GM19023 (cell line): ENCODE results near the gene PLAAT5.
"Not testable (repeated sequence)": the region's sequence is repeated elsewhere in the genome, so short reads cannot be mapped to it uniquely, and the experiment has no call there.

Source experiments
- ATAC-seq: cut with Tn5 transposase; IDR thresholded peaks from one replicate; pipeline ENCODE4 v1.9.1; 2021; ENCODE audit warnings: mild to moderate bottlenecking, moderate library complexity; ENCODE audit not compliant: unreplicated experiment

PLAAT5 gene

GRCh38 chr11:63489879-63490278 lies 1.1 kb downstream of the PLAAT5 start:
- ATAC-seq = no peak

DNA sequence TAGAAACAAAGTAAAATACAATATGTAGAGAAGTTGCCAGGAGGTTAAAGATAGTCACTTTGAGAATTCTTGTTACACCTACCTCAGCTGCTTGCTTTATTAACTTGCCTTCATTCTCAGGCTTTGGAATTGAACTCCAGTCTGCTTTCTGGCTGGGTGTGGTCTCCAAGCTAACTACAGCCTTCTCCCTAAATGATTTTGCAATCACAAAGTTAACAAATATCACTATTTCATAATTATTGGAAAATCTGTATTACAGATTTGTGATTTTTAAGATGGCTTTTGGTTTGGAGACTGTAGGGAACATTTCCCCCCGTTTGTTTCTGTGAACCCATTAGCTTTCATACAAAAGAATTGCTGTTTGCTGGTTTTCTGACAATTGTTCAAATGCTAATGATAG lies 2.2 kb downstream of the PLAAT5 start:
- no peak for ATAC-seq

GRCh38 chr11:63485777-63486176 lies 5.2 kb downstream of the PLAAT5 start:
- ATAC-seq = no peak

- no peak for ATAC-seq
Observed at GRCh38 chr11:63480039-63480438, 10.9 kb downstream of the PLAAT5 start.

DNA sequence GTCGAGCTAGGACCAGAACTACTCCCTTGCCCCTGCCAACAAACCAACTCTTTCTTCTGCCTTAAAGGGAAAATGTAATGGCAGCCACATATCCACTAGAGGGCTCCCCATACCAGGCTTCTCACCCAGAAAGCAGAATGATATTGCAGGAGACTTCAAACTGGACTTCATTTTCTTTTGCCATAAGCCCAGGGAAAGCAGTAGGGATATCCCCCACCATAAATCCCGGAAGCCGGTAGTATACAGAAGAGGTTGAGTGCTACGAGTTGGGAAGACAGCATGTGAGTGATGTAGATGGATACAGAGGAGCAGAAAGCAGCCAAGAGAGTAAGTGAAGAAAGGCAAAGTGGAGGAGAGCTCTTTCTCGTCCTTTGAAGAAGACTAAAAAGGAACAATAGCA lies 12.1 kb downstream of the PLAAT5 start:
- ATAC-seq = no peak

DNA sequence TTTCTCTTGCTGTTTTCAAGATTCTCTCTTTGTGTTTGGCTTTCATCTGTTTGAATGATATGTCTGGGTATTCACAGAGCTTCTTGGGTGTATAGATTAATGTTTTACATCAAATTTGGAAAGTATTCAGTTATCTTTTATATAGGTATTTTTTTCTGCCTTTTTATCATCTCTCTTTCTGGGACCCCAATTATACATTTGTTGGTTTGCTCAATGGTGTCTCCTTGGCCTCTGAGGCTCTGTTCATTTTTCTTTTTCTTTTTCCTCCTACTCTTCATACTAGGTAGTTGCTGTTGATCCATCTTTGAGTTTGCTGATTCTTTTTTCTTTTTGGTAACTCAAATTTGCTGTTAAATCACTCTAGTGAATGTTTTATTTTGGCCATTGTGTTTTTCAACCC lies 14.3 kb downstream of the PLAAT5 start:
- ATAC-seq = no peak

GRCh38 chr11:63472372-63472771 lies 18.6 kb downstream of the PLAAT5 start:
- ATAC-seq = no peak

DNA sequence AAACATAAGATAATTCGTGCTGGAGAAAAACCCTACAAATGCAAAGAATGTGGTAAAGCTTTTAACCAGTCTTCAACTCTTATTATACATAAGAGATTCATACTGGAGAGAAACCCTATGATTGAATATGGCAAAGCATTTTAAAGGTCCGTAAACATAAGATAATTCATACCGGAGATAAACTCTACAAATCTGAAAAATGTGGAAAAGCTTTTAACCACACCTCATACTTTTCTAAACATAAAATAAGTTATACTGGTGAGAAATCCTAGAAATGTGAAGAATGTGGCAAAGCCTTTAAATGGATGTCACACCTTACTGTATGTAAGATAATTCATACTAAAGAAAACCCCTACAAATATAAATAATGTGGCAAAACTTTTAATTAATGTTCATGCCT lies 20.7 kb downstream of the PLAAT5 start:
- no peak for ATAC-seq

- ATAC-seq = no peak
Observed at GRCh38 chr11:63462137-63462536, 28.8 kb downstream of the PLAAT5 start.

DNA sequence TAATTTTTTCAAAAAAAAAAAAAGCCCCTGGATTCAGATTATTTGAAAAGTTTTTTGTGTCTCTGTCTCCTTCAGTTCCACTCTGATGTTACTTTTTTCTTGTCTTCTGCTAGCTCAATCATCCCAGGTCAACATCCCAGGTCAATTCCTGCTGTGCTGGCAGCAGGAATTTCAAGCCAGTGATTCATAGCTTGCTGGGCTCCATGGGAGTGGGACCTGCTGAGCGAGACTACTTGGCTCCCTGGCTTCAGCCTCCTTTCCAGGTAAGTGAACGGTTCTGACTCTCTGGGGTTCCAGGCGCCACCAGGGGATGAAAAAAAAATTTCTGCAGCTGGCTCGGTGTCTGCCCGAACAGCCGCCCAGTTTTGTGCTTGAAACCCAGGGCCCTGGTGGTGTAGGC lies 31.4 kb downstream of the PLAAT5 start:
- no peak for ATAC-seq

GRCh38 chr11:63448646-63449045 lies 42.3 kb downstream of the PLAAT5 start:
- ATAC-seq = no peak

GRCh38 chr11:63445720-63446119 lies 45.2 kb downstream of the PLAAT5 start:
- no peak for ATAC-seq

- no peak for ATAC-seq
Observed at GRCh38 chr11:63445118-63445517, 45.8 kb downstream of the PLAAT5 start.

DNA sequence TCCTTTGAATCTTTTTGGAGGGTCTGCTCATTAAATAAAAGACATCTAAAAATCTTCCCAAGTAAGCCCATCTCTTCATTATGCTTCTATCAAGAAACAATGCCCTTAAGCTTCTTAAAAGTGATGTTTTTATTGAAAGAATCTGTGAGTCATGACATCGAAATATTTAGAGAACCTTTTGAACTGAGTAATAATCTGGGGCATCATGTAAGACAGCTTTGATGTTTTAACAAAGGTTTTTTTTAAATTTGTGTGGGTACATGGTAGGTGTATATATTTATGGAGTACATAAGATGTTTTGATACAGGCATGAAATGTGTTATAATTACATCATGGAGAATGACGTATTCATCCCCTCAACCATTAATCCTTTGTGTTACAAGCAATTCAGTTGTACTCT lies 46.8 kb downstream of the PLAAT5 start:
- no peak for ATAC-seq

DNA sequence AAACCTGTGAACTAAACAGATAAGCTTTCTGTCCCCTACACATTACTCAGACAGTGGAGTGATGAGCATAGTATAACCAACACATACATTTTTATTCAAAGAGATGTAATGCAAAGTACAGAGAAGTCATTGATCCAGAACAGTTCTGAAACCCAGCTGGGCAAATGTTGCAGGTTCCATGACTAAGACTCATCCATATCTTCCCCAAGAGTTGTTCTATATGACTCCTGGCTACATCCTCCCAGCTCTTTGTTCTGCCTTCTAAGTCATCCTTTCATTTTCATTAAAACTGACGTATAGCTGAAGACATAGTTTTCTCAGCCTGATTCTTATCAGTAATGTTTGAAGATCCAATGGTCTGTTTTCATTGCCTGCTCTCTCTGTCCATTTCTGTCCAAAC lies 47.3 kb downstream of the PLAAT5 start:
- no peak for ATAC-seq

GRCh38 chr11:63435831-63436230 lies 55.1 kb downstream of the PLAAT5 start:
- ATAC-seq = not testable (repeated sequence)

GRCh38 chr11:63435351-63435750 lies 55.6 kb downstream of the PLAAT5 start:
- not testable (repeated sequence) for ATAC-seq

DNA sequence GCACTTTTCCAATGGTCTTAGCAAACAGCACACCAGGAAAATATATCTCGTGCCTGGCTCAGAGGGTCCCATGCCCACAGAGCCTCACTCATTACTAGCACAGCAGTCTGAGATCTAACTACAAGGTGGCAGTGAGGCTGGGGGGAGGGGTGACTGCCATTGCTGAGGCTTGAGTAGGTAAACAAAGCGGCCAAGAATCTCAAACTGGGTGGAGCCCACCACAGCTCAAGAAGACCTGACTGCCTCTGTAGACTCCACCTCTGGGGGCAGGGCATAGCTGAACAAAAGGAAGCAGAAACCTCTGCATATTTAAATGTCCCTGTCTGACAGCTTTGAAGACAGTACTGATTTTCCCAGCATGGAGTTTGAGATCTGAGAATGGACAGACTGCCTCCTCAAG lies 60.2 kb downstream of the PLAAT5 start:
- not testable (repeated sequence) for ATAC-seq

DNA sequence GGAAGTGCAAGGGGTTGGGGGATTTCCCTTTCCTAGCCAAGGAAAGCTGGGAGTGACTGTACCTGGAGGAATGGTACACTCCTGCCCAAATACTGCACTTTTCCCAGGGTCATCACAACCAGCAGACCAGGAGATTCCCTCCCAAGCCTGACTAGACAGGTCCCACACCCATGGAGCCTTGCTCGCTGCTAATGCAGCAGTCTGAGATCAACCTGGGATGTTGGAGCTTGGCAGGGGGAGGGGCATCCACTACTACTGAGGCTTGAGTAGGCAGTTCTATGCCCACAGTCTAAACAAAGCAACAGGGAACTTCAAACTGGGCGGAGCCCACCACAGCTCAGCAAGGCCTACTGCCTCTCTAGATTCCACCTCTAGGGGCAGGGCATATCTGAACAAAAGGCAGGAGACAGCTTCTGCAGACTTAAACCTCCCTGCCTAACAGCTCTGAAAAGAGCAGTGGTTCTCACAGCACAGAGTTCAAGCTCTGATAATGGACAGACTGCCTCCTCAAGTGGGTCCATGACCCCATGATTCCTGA lies 62.9 kb downstream of the PLAAT5 start:
- no peak for ATAC-seq

GRCh38 chr11:63417174-63417852 lies 73.7 kb downstream of the PLAAT5 start:
- ATAC-seq = no peak
